Measurements from ENCODE around the gene LRP1. TPM values are rescaled to one million over a fixed set of nuclear protein-coding genes. Genes with fewer than 3 reads are reported as not detected.

Gene LRP1
- total and polyA plus RNA-seq, 2 of the 13 experiments (the other 11 are each of a cell fraction or from before 2014, with no cell fraction given): 14.7 to 30.8 TPM

- no TSS peak for BruUV-seq (replicated peaks)
- H3K9ac ChIP-seq (ENCODE audit: insufficient read depth, low read depth, low read length): no peak overlapping the region
- TF ChIP-seq NFIB (CRISPR knock-in tag; IDR thresholded peaks at IDR 0.05; ENCODE audit: borderline replicate concordance) (no peak), RARG (CRISPR knock-in tag; IDR thresholded peaks at IDR 0.05; ENCODE audit: low read depth) (no peak), POLR2AphosphoS5 (IDR thresholded peaks at IDR 0.05; ENCODE audit: low read depth, low read length) (no peak), NCOA2 (CRISPR knock-in tag; IDR thresholded peaks at IDR 0.05) (no peak), UBTF (CRISPR knock-in tag; IDR thresholded peaks at IDR 0.05) (no peak), CREB1 (IDR thresholded peaks at IDR 0.05) (no peak), CREB1 (CRISPR knock-in tag; IDR thresholded peaks at IDR 0.05) (no peak), ZNF292 (CRISPR knock-in tag; IDR thresholded peaks at IDR 0.05; ENCODE audit: borderline replicate concordance, low read depth) (no peak), ZNF260 (CRISPR knock-in tag; IDR thresholded peaks at IDR 0.05; ENCODE audit: borderline replicate concordance, low read depth) (no peak), MED1 (CRISPR knock-in tag; IDR thresholded peaks at IDR 0.05) (no peak), KDM5A (IDR thresholded peaks at IDR 0.05; ENCODE audit: borderline replicate concordance, low read length) (no peak), NR2F1 (CRISPR knock-in tag; IDR thresholded peaks at IDR 0.05) (no peak), NCOR1 (IDR thresholded peaks at IDR 0.05; ENCODE audit: borderline replicate concordance, low read length) (no peak), ATF5 (CRISPR knock-in tag; IDR thresholded peaks at IDR 0.05; ENCODE audit: low read depth) (no peak), MXI1 (IDR thresholded peaks at IDR 0.05; ENCODE audit: borderline replicate concordance, low read depth, low read length) (no peak), ZNF839 (CRISPR knock-in tag; IDR thresholded peaks at IDR 0.05; ENCODE audit: borderline replicate concordance) (no peak)
- TF ChIP-seq, protein P1, sequence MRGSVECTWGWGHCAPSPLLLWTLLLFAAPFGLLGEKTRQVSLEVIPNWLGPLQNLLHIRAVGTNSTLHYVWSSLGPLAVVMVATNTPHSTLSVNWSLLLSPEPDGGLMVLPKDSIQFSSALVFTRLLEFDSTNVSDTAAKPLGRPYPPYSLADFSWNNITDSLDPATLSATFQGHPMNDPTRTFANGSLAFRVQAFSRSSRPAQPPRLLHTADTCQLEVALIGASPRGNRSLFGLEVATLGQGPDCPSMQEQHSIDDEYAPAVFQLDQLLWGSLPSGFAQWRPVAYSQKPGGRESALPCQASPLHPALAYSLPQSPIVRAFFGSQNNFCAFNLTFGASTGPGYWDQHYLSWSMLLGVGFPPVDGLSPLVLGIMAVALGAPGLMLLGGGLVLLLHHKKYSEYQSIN (CRISPR knock-in tag; IDR thresholded peaks at IDR 0.05; ENCODE audit: borderline replicate concordance): no peak
- TF ChIP-seq, protein P2, sequence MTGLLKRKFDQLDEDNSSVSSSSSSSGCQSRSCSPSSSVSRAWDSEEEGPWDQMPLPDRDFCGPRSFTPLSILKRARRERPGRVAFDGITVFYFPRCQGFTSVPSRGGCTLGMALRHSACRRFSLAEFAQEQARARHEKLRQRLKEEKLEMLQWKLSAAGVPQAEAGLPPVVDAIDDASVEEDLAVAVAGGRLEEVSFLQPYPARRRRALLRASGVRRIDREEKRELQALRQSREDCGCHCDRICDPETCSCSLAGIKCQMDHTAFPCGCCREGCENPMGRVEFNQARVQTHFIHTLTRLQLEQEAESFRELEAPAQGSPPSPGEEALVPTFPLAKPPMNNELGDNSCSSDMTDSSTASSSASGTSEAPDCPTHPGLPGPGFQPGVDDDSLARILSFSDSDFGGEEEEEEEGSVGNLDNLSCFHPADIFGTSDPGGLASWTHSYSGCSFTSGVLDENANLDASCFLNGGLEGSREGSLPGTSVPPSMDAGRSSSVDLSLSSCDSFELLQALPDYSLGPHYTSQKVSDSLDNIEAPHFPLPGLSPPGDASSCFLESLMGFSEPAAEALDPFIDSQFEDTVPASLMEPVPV (CRISPR knock-in tag; IDR thresholded peaks at IDR 0.05): no peak
- TF ChIP-seq, protein P3, sequence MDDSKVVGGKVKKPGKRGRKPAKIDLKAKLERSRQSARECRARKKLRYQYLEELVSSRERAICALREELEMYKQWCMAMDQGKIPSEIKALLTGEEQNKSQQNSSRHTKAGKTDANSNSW (CRISPR knock-in tag; IDR thresholded peaks at IDR 0.05; ENCODE audit: borderline replicate concordance): no peak
- DNase-seq (ENCODE audit: low spot score) (no peak), ATAC-seq (no peak), FAIRE-seq (no peak)
- no peaks in the 10 kb centered on the region for H3K36me3 ChIP-seq (replicated peaks in 1 of 2; ENCODE audit: control insufficient read depth in 1 of 2, insufficient read depth in 2 of 2, low read length in 2 of 2)
- in situ Hi-C loops (cut with HindIII; ENCODE audit: extremely low pct_ligation_motif_present, low pct_unique_long_range_greater_than_20kb): no loop called here
- no peaks in the 10 kb centered on the region for H4K20me1 ChIP-seq (ENCODE audit: insufficient read depth, low read length)
- 74% methylated on average over 4 of the region's 5 CpGs for WGBS (ENCODE audit: low lambda C conversion rate)
- H3K79me2 ChIP-seq (ENCODE audit: insufficient read depth, low read length): no peaks in the 10 kb centered on the region
- H3K4me3 ChIP-seq (replicated peaks in 1 of 3; ENCODE audit: insufficient read depth in 1 of 3, low read depth in 2 of 3, low read length in 3 of 3): no peak overlapping the region
- no peak overlapping the region for H2AFZ ChIP-seq (ENCODE audit: low read length)
- no peaks in the 10 kb centered on the region for H3K27me3 ChIP-seq (ENCODE audit: control insufficient read depth in 1 of 2, insufficient read depth in 2 of 2, low read length in 2 of 2)
- no peak overlapping the region for H3K27ac ChIP-seq (ENCODE audit: extremely low read length, insufficient read depth, low read length)
- CTCF ChIA-PET (ENCODE audit: low intra/inter-chr PET ratio, low total read pairs): no interaction called here
- intact Hi-C loops (cut with micrococcal nuclease; ENCODE audit: unreplicated experiment): no loop called here
- no peaks in the 10 kb centered on the region for H3K9me3 ChIP-seq (ENCODE audit: low read length)
- H3K4me2 ChIP-seq (ENCODE audit: low read depth, low read length): no peak overlapping the region
- POLR2A ChIA-PET: no interaction called here
- H3K4me1 ChIP-seq (ENCODE audit: insufficient read depth, low read length): peaks cover 18% of the 10 kb centered on the region
Observed at GRCh38 chr12:57116580-57117281, 11.6 kb upstream of the LRP1 start.

All from HepG2 (cell line).